SH-SY5Y (cell line): ENCODE results near the gene FBXO15.

Experiments used
- GATA2 ChIP-seq: IDR thresholded peaks from 2 replicates; pipeline ENCODE4 v1.6.1; 2011; ENCODE audit warnings: mild to moderate bottlenecking, low read depth, low read length
- GATA3 ChIP-seq: IDR thresholded peaks from 2 replicates; pipeline ENCODE4 v1.6.1; 2011; ENCODE audit warnings: low read depth, mild to moderate bottlenecking, low read length, moderate library complexity

- TF ChIP-seq GATA2 (no peak), GATA3 (no peak)
Measured at GRCh38 chr18:74141667-74142066, 6.0 kb downstream of the FBXO15 start.
